ENCODE results near the gene CFAP97D1. TPM values are rescaled to one million over a fixed set of nuclear protein-coding genes. Genes with fewer than 3 reads are reported as not detected.
A peak's percentile ranks its signal among the peaks of the same experiment; 100 is the strongest.

CFAP97D1 gene
- total RNA-seq, 3 donors from 2014 or later = not detected

- Histone ChIP-seq H3K4me1 (ENCODE audit: low read depth) (no peaks in the 10 kb centered on the region), H3K36me3 (ENCODE audit: low read depth) (no peaks in the 10 kb centered on the region), H3K9me3 (no peaks in the 10 kb centered on the region), H3K4me3 (no peak overlapping the region)
- ATAC-seq (peak; percentile 49), DNase-seq (no peak)
- intact Hi-C loops (cut with DNase I, micrococcal nuclease) = no loop called here
- no peak for TF ChIP-seq CTCF (IDR thresholded peaks at IDR 0.05)
These were observed 42.4 kb downstream of the CFAP97D1 start for GRCh38 chr17:43822570-43823190.

GRCh38 chr17:43823350-43824084 lies 43.3 kb downstream of the CFAP97D1 start:
- no peaks in the 10 kb centered on the region for H3K9me3 ChIP-seq
- no peak overlapping the region for H3K4me3 ChIP-seq
- intact Hi-C loops (cut with DNase I, micrococcal nuclease) = no loop called here
- H3K4me1 ChIP-seq (ENCODE audit: low read depth) = no peaks in the 10 kb centered on the region
- TF ChIP-seq CTCF (IDR thresholded peaks at IDR 0.05) = no peak
- H3K36me3 ChIP-seq (ENCODE audit: low read depth) = no peaks in the 10 kb centered on the region
- DNase-seq = peak in 1 of 3 donors; percentile 30
- peak; percentile 82 for ATAC-seq

GRCh38 chr17:43825567-43825966 lies 45.3 kb downstream of the CFAP97D1 start:
- no peaks in the 10 kb centered on the region for H3K9me3 ChIP-seq
- ATAC-seq (no peak), DNase-seq (no peak)
- intact Hi-C loops (cut with DNase I, micrococcal nuclease) = no loop called here
- TF ChIP-seq CTCF (IDR thresholded peaks at IDR 0.05) = no peak
- no peaks in the 10 kb centered on the region for H3K4me1 ChIP-seq (ENCODE audit: low read depth)
- no peak overlapping the region for H3K4me3 ChIP-seq
- no peaks in the 10 kb centered on the region for H3K36me3 ChIP-seq (ENCODE audit: low read depth)

- no peak for DNase-seq
- no peak for TF ChIP-seq CTCF (IDR thresholded peaks at IDR 0.05)
- ATAC-seq = no peak
- H3K4me1 ChIP-seq (ENCODE audit: low read depth) = no peaks in the 10 kb centered on the region
- no peak overlapping the region for H3K4me3 ChIP-seq
- intact Hi-C loops (cut with DNase I, micrococcal nuclease) = no loop called here
- H3K36me3 ChIP-seq (ENCODE audit: low read depth) = no peaks in the 10 kb centered on the region
- no peaks in the 10 kb centered on the region for H3K9me3 ChIP-seq
These were observed 46.0 kb downstream of the CFAP97D1 start for GRCh38 chr17:43826206-43826605.

- DNase-seq (no peak), ATAC-seq (no peak)
- TF ChIP-seq CTCF (IDR thresholded peaks at IDR 0.05) = no peak
- intact Hi-C loops (cut with DNase I, micrococcal nuclease) = no loop called here
- Histone ChIP-seq H3K36me3 (ENCODE audit: low read depth) (no peaks in the 10 kb centered on the region), H3K4me3 (no peak overlapping the region), H3K9me3 (no peaks in the 10 kb centered on the region), H3K4me1 (ENCODE audit: low read depth) (no peaks in the 10 kb centered on the region)
These were observed 47.4 kb downstream of the CFAP97D1 start for GRCh38 chr17:43827596-43827995.

All from mucosa of descending colon (tissue), 3 donors.